Naive thymus-derived CD8-positive, alpha-beta T cell (primary cell): Measurements from ENCODE around the gene COL8A1. TPM values are rescaled to one million over a fixed set of nuclear protein-coding genes. Genes with fewer than 3 reads are reported as not detected.

Experiments
- ATAC-seq, 2 donors: fragments of 150-1000 bp; cut with Tn5 transposase in 1 of 2; sonication (Bioruptor Pico), chemical (Tn5 transposase) in 1 of 2; 1 replicate in 1 of 2; 2 replicates in 1 of 2; pipeline ENCODE4 v1.10.0; 2021; ENCODE audit warnings: mild to moderate bottlenecking in 2 of 2, moderate library complexity in 2 of 2
- POLR2A ChIA-PET: fragments of 350-600 bp; sonication (Branson Sonifier 250); formaldehyde crosslinking; loops from one replicate; lab custom pipeline; 2021; ENCODE audit warnings: antibody characterized with exemption; lab: Charles Lee
- DNase-seq, 10 donors: peaks; one replicate each; pipeline versions ENCODE4 v3.0.0 to v3.0.0-alpha.2; 2020 to 2022
- H3K27ac Mint-ChIP-seq, 10 donors: one replicate each; pipeline ENCODE4 v1.8.0; 2020 to 2022; ENCODE audit warnings: mild to moderate bottlenecking in 10 of 10, mixed read lengths in 10 of 10, moderate library complexity in 4 of 10, inconsistent platforms in 1 of 10
- H3K27me3 Mint-ChIP-seq, 5 donors: one replicate each; pipeline ENCODE4 v1.8.0; 2021 to 2022; ENCODE audit warnings: mixed read lengths in 5 of 5
- H3K36me3 Mint-ChIP-seq, 3 donors: one replicate each; pipeline ENCODE4 v1.8.0; 2020 to 2022; ENCODE audit warnings: mixed read lengths in 3 of 3, mild to moderate bottlenecking in 2 of 3, inconsistent platforms in 1 of 3
- H3K4me1 Mint-ChIP-seq, 4 donors: one replicate each; pipeline ENCODE4 v1.8.0; 2021 to 2022; ENCODE audit warnings: mixed read lengths in 4 of 4
- H3K4me3 Mint-ChIP-seq, 10 donors: one replicate each; pipeline ENCODE4 v1.8.0; 2020 to 2022; ENCODE audit warnings: mild to moderate bottlenecking in 10 of 10, mixed read lengths in 10 of 10, moderate library complexity in 6 of 10, inconsistent platforms in 1 of 10
- H3K9me3 Mint-ChIP-seq, 9 donors: one replicate each; pipeline ENCODE4 v1.8.0; 2020 to 2022; ENCODE audit warnings: mixed read lengths in 9 of 9, mild to moderate bottlenecking in 3 of 9, inconsistent platforms in 1 of 9, moderate library complexity in 1 of 9
- polyA plus RNA-seq, 3 donors: library from polyadenylated mRNA; unstranded; fragments of 300-500 nt; fragmentation: Illumina TruSeq; gene quantifications; one replicate each; pipeline ENCODE4 v1.2.3, GENCODE V29; 2021
- total RNA-seq, 8 experiments: library from RNA in 2 of 8; stranded (reverse) in 2 of 8; gene quantifications; one replicate each; pipeline ENCODE4 v1.2.3 and lab custom pipeline; 2021 to 2026

The COL8A1 gene
- total and polyA plus RNA-seq, 5 experiments from 2014 or later, result 0.21 TPM; not detected in 4

DNA sequence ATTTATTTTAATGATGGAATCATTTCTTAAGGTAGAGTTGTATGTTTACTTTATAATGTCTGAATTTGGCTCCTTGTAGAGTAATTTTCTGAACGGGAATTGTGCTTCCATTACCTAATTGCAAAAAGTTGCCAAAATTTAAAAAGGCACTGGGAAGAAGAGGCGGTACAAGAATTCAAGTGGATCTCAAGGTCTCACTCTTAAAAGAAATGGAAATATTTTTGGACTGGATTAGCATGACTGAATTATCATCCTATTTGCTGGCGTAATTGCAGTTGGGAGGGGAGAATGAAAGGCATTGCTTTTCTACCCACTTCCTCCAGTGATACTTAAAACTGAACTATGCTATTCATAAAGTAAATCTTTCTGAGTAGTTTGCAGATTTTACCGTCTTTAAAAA, 46.2 kb downstream of the COL8A1 start:
- peaks cover 2 to 20% (median 8%) of the 10 kb centered on the region in 5 donors for H3K27me3 Mint-ChIP-seq
- H3K4me3 Mint-ChIP-seq, result no peak overlapping the region
- no peak overlapping the region for H3K27ac Mint-ChIP-seq
- ATAC-seq, result no peak
- H3K36me3 Mint-ChIP-seq, result no peaks in the 10 kb centered on the region
- H3K4me1 Mint-ChIP-seq, result no peaks in the 10 kb centered on the region
- POLR2A ChIA-PET, result no interaction called here
- DNase-seq, result no peak
- peaks cover 0 to 3% (median 0%) of the 10 kb centered on the region in 9 donors for H3K9me3 Mint-ChIP-seq

DNA sequence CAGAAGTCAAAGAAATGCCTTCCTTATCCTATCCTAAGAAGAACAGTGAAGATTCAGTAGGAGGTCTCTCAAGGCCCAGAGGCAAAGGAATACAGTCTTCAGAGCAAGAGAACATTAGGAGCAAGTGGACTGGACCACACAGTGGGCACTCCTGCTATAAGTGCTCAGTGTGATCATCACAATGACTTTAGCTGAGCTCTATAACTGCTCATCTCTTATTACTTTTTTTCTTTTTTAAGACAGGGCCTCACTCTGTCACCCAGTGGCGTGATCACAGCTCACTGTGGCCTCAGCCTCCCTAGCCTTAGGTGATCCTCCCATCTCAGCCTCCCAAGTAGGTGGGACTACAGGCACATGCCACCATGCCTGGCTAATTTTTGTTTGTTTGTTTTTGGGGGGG, 48.1 kb downstream of the COL8A1 start:
- no peaks in the 10 kb centered on the region for H3K9me3 Mint-ChIP-seq
- no peaks in the 10 kb centered on the region for H3K4me1 Mint-ChIP-seq
- H3K27ac Mint-ChIP-seq, result no peak overlapping the region
- H3K4me3 Mint-ChIP-seq, result no peak overlapping the region
- no peaks in the 10 kb centered on the region for H3K36me3 Mint-ChIP-seq
- no peak for ATAC-seq
- no peak for DNase-seq
- POLR2A ChIA-PET, result no interaction called here
- H3K27me3 Mint-ChIP-seq, result peaks cover 2 to 20% (median 8%) of the 10 kb centered on the region in 5 donors

DNA sequence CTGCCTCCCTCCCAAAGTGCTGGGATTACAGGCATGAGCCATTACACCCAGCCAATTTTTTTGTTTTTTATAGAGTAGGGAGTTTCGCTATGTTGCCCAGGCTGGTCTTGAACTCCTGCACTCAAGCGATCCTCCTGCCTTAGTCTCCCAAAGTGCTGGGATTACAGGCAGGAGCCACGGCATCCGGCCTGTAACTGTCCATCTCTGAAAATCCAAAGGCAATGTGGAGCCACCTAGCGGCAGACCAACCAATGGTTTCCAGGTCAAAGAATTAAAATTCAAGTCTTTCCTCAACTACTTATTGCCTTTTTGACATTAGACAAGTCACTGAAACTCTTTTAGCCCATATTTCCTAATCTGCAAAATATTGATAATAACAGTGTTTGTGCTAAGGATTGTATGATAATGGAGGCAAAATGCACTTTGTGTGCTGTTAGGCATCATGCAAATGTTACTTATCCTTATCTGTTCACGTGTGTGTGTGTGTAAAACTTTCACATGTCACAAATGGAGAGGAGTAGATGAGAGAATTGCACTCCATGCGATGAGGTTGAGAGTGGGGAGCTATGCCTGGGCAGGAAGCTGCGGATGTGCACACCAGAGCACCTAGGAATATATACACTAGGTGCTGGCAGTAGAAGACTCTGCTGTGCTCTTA, 48.7 kb downstream of the COL8A1 start:
- H3K4me3 Mint-ChIP-seq, result no peak overlapping the region
- ATAC-seq, result no peak
- POLR2A ChIA-PET, result no interaction called here

DNA sequence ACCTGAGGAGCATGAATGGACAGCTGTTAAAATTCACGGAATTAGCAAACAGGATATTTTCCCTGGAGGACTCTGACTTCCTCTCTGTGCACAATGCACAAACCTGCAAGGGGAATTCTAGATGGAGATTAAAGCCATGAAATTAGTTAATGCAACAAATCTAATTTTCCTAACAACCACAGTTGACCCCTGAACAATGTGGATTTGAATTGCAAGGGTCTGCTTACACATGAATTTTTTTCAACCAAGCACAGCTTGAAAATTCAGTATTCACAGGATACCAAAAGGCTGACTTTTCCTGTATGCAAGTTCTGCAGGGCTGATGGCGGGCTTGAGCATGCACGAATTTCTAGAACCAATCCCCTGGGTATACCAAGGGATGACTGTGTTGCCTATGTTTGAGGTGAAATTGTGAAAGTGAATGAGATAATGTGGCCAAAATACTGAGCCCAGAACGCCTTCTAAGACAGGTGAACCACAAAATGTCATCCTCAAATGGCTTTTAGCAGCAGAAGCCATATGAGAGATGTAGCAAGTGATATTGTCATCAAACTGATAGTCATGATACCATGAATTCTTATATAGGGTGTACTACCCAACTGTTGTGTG, 52.5 kb downstream of the COL8A1 start:
- Mint-ChIP-seq H3K27ac (no peak overlapping the region), H3K4me3 (no peak overlapping the region), H3K4me1 (no peaks in the 10 kb centered on the region), H3K36me3 (no peaks in the 10 kb centered on the region), H3K9me3 (no peaks in the 10 kb centered on the region), H3K27me3 (peaks cover 3 to 20% (median 9%) of the 10 kb centered on the region in 5 donors)
- ATAC-seq, result no peak
- POLR2A ChIA-PET, result no interaction called here
- no peak for DNase-seq

More for the DNA sequence above, 48.7 kb downstream of the COL8A1 start:
- H3K27me3 Mint-ChIP-seq, result peaks cover 2 to 20% (median 10%) of the 10 kb centered on the region in 5 donors
- H3K36me3 Mint-ChIP-seq, result no peaks in the 10 kb centered on the region
- H3K4me1 Mint-ChIP-seq, result no peaks in the 10 kb centered on the region
- H3K9me3 Mint-ChIP-seq, result no peaks in the 10 kb centered on the region
- no peak overlapping the region for H3K27ac Mint-ChIP-seq
- peak in 1 of 10 donors; percentile 4 for DNase-seq

DNA sequence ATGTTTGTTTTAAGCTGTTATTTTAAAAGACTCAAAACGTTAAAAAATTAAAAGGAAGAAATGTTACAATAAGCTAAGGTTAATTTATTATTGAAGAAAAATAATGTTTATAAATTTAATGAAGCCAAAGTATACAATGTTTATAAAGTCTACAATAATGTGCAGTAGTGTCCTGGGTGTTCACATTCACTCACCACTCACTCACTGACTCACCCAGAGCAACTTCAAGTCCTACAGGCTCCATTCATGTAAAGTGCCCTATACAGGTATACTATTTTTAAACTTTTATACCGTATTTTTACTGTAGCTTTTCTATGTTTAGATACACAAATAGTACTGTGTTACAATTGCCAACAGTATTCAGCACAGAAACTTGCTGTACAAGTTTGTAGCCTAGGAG, 55.2 kb downstream of the COL8A1 start:
- POLR2A ChIA-PET, result no interaction called here
- peaks cover 0 to 1% (median 0%) of the 10 kb centered on the region in 9 donors for H3K9me3 Mint-ChIP-seq
- ATAC-seq (no peak), DNase-seq (no peak)
- no peak overlapping the region for H3K27ac Mint-ChIP-seq
- H3K27me3 Mint-ChIP-seq, result peaks cover 3 to 8% (median 5%) of the 10 kb centered on the region in 5 donors
- no peak overlapping the region for H3K4me3 Mint-ChIP-seq
- H3K36me3 Mint-ChIP-seq, result no peaks in the 10 kb centered on the region
- H3K4me1 Mint-ChIP-seq, result no peaks in the 10 kb centered on the region

DNA sequence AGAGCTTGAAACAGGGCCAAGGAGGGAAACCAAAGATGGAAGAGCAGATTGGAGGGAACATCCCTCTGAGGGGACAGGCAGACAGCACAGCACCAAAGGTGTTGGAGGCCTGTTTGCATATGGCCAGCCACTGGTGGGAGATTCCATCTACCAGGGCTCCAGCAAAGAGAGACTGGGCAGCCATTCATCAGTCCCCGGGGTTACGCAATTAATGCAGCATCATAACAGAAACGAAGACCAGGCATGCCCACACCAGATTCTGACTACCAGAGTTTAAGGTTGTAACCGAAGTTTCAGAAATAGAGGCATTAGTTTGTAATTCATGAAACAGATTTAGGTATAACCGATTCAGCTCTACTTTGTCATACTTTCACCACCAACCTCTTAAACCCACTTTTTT, 58.1 kb downstream of the COL8A1 start:
- no peaks in the 10 kb centered on the region for H3K36me3 Mint-ChIP-seq
- DNase-seq (no peak), ATAC-seq (no peak)
- no peaks in the 10 kb centered on the region for H3K4me1 Mint-ChIP-seq
- peaks cover 4 to 19% (median 11%) of the 10 kb centered on the region in 5 donors for H3K27me3 Mint-ChIP-seq
- H3K27ac Mint-ChIP-seq, result no peak overlapping the region
- POLR2A ChIA-PET, result no interaction called here
- no peak overlapping the region for H3K4me3 Mint-ChIP-seq
- H3K9me3 Mint-ChIP-seq, result peaks cover 0 to 1% (median 0%) of the 10 kb centered on the region in 9 donors

DNA sequence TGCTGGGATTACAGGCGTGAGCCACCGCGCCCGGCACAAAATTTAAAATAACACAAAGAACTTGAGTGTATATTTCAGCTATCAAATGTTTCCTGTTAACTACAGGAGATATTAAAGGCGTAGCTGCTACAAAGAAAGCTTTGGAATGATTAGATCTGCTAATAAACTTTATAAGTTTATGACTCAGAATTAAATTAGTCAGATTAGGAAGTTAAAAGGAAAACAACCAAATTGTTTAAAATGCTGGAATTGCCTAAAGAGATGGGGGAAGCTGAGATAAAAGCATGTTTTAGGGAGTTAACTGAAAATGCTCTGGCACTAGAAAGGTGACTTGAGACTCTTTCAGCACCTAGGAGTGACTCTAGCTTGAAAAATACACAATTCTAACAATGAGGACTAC, 58.9 kb downstream of the COL8A1 start:
- Mint-ChIP-seq H3K27me3 (peaks cover 4 to 19% (median 9%) of the 10 kb centered on the region in 5 donors), H3K9me3 (peaks cover 0 to 1% (median 0%) of the 10 kb centered on the region in 9 donors), H3K4me3 (no peak overlapping the region), H3K36me3 (no peaks in the 10 kb centered on the region), H3K4me1 (no peaks in the 10 kb centered on the region), H3K27ac (no peak overlapping the region)
- ATAC-seq, result no peak
- POLR2A ChIA-PET, result no interaction called here
- DNase-seq, result no peak

DNA sequence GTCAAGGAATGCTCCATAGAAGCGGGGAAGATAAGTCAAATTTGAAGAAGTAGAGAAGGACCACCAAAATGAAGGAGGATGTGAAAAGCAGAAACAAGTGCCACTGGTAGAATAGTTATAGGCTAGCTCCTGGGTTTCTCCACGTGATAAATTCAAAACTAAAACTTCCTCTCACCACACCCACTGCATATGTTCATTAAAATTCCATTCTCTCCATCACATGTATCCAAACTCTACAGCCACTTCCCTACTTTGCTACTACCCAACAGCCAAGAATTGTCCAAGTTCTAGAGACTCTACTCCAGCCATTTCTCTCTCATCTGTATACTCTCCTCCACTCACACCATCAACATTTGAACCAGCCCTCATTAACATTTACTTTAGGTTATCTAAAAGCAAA, 60.5 kb downstream of the COL8A1 start:
- peaks cover 0 to 1% (median 0%) of the 10 kb centered on the region in 9 donors for H3K9me3 Mint-ChIP-seq

DNA sequence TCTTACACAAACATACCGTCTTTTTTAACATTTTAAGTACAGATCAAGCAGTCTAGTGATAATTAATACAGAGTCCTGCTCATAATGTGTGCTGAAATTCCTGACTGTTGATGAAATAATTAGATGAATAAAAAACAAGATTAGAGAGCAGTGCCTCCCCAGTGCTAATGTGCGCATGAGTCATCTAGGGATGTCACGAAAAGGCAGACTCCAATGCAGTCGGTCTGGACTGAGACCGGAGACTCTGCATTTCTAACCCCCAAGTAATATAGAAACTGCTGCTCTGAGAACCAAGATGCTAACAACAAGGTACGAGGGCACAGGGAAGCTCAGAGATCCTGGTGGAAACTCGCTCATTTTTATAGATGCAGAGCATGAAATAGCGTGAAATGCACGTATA, 61.4 kb downstream of the COL8A1 start:
- Mint-ChIP-seq H3K27me3 (peaks cover 4 to 19% (median 9%) of the 10 kb centered on the region in 5 donors), H3K36me3 (no peaks in the 10 kb centered on the region), H3K27ac (no peak overlapping the region), H3K4me3 (no peak overlapping the region), H3K4me1 (no peaks in the 10 kb centered on the region), H3K9me3 (peaks cover 0 to 1% (median 0%) of the 10 kb centered on the region in 9 donors)
- DNase-seq (no peak), ATAC-seq (no peak)
- POLR2A ChIA-PET, result no interaction called here

More for the DNA sequence above, 60.5 kb downstream of the COL8A1 start:
- Mint-ChIP-seq H3K27ac (no peak overlapping the region), H3K27me3 (peaks cover 4 to 19% (median 9%) of the 10 kb centered on the region in 5 donors), H3K36me3 (no peaks in the 10 kb centered on the region), H3K4me1 (no peaks in the 10 kb centered on the region), H3K4me3 (no peak overlapping the region)
- DNase-seq (no peak), ATAC-seq (no peak)
- POLR2A ChIA-PET, result no interaction called here

DNA sequence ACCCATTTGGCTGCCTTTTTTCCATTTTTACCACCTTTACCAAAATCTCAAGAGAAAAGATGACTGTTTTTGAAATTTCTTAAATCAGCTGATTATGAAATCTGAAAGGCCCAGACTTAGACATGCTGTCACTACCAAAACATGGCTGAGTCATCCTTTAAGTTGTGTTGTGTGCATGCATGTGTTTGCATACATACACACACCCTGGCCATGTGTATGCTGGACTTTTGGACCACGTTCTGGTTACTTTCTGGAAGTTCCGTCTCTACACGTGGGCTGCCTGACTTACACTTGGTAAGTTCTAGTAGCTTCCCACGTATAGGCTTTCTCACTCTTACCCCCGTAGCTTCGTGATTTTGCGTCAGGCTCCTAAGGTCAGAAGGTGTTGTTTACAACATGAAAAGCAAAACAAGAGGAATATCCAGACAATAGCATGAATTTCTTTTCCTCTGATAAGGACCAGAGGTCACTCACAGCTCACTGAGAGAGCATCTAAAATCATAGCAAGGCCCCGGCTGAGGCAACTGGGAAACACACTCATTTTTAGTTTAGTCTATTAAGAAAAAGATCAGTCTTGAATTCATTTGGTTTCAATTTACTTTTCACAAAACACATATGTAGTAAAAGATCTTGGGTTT, 62.4 kb downstream of the COL8A1 start:
- no peak overlapping the region for H3K4me3 Mint-ChIP-seq
- DNase-seq (no peak), ATAC-seq (no peak)
- no peaks in the 10 kb centered on the region for H3K36me3 Mint-ChIP-seq
- no peak overlapping the region for H3K27ac Mint-ChIP-seq
- H3K27me3 Mint-ChIP-seq, result peaks cover 2 to 19% (median 9%) of the 10 kb centered on the region in 5 donors
- POLR2A ChIA-PET, result no interaction called here
- H3K9me3 Mint-ChIP-seq, result peaks cover 0 to 1% (median 0%) of the 10 kb centered on the region in 9 donors
- H3K4me1 Mint-ChIP-seq, result no peaks in the 10 kb centered on the region

DNA sequence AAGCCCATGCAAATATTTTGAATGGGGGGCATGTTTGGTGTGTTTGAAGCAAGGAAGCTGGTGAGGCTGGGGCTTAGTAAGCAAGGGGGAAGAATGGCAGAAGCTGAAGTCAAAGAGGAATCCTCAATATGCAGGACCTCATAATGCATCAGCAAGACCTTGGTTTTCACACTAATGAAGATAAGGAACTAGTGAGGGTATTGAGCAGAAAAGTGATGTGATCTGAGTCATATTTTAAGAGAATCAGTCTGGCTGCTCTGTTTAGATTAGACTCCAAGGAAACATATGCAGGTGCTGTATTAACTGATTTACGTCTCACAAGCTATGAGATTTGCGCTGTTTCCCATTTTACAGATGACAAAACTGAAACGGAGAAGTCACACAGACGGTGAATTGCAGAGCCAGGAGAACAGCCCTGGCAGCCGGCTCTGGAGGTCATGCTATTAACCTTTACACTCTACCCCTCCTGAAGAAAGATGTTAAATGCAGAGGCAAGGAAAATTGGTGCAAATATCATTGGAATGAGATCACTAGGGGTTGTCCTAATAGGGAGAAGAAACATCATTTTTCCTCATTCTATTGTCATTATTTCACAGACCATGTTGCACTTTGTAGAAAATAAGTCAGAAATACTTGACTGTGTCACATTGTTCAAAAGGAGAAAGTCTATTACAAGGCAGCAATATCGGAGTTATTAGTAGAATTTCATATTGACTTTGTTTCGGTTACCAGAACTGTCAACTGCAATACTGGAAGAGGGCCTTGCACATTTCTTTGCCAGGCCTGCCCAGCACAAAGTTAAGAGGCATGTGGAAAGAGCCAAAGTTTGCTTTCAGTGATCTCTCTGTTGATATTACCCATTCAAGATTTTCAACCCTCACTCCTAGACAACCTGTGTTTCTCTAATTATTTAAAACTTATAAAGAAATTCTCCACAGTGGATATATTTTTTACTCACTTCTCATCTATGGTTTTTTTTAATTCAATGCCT, 64.9 kb downstream of the COL8A1 start:
- Mint-ChIP-seq H3K4me3 (no peak overlapping the region), H3K9me3 (no peaks in the 10 kb centered on the region), H3K36me3 (no peaks in the 10 kb centered on the region), H3K27ac (no peak overlapping the region), H3K27me3 (peaks cover 2 to 19% (median 7%) of the 10 kb centered on the region in 5 donors), H3K4me1 (no peaks in the 10 kb centered on the region)
- no peak for ATAC-seq
- DNase-seq, result no peak
- POLR2A ChIA-PET, result no interaction called here

DNA sequence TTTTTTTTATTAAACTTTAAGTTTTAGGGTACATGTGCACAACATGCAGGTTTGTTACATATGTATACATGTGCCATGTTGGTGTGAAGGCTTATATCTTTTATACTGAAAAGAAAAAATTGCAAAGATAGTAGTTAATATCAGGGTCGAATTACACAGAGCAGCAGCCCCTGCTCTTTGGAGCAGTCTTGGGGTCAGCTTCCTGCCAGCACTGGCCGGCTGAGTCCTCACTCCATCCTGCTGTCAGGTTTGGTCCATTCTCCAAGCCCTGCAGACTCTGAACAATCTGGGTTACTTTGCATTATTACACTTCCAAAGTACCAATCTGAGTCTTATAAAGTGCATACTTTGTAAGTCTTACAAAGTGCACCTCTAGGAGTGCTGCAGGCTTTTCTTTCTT, 66.0 kb downstream of the COL8A1 start:
- H3K9me3 Mint-ChIP-seq, result no peaks in the 10 kb centered on the region
- H3K36me3 Mint-ChIP-seq, result no peaks in the 10 kb centered on the region
- H3K27ac Mint-ChIP-seq, result no peak overlapping the region
- peaks cover 0 to 2% (median 0%) of the 10 kb centered on the region in 4 donors for H3K4me1 Mint-ChIP-seq
- ATAC-seq, result no peak
- no peak for DNase-seq
- peaks cover under 1 to 16% (median 4%) of the 10 kb centered on the region in 5 donors for H3K27me3 Mint-ChIP-seq
- POLR2A ChIA-PET, result no interaction called here
- H3K4me3 Mint-ChIP-seq, result no peak overlapping the region
